ENCODE measurements around the gene SLC15A3.

DNA sequence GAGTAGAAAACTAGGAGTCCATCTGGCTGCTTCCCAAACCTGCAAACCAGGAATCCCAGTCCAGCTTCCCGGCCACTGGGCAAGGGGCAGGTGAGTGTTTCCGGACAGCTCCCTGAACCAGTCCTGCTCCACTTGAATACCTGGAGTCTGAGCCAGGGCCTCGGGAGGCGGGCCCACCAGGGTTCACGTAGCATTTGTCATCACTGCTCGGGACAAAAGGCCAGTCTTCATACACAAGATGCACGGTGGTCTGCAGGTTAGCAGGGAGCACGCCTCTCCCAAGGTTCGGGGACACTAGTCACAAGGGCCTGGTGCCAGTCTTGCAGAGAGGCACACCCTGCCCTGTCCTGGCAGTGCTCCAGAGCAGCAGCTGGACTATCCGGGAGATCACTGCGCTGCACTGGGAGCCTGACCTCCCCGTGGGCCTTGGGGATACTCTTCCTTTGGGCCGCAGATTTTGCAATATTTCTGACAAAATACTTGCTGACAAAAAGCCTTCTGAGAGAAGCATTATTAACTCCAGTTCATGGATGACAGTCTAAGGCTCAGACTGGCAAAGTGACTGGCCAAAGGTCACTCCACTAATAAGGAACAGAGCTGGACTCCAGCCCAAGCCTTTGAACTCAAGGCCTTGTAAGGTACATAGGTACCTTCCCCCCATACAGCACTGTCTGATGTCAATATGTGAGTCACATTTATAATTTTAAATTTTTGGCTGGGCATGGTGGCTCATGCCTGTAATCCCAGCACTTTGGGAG, 44.6 kb upstream of the SLC15A3 start:
- TF ChIP-seq, protein P1, sequence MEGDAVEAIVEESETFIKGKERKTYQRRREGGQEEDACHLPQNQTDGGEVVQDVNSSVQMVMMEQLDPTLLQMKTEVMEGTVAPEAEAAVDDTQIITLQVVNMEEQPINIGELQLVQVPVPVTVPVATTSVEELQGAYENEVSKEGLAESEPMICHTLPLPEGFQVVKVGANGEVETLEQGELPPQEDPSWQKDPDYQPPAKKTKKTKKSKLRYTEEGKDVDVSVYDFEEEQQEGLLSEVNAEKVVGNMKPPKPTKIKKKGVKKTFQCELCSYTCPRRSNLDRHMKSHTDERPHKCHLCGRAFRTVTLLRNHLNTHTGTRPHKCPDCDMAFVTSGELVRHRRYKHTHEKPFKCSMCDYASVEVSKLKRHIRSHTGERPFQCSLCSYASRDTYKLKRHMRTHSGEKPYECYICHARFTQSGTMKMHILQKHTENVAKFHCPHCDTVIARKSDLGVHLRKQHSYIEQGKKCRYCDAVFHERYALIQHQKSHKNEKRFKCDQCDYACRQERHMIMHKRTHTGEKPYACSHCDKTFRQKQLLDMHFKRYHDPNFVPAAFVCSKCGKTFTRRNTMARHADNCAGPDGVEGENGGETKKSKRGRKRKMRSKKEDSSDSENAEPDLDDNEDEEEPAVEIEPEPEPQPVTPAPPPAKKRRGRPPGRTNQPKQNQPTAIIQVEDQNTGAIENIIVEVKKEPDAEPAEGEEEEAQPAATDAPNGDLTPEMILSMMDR (IDR thresholded peaks at IDR 0.05; ENCODE audit: insufficient read depth, low read depth, low read length) = no peak
- TF ChIP-seq EZH2 (IDR thresholded peaks at IDR 0.05; ENCODE audit: insufficient read depth, low read length) = no peak

Measured in astrocyte (in vitro differentiated cells and primary cell).